ENCODE results near the gene NOL9. TPM values are rescaled to one million over a fixed set of nuclear protein-coding genes. Genes with fewer than 3 reads are reported as not detected.

NOL9 gene
- total and polyA plus RNA-seq, 2 of the 13 experiments (the other 11 are each of a cell fraction or from before 2014, with no cell fraction given) = 18.0 to 24.7 TPM

DNA sequence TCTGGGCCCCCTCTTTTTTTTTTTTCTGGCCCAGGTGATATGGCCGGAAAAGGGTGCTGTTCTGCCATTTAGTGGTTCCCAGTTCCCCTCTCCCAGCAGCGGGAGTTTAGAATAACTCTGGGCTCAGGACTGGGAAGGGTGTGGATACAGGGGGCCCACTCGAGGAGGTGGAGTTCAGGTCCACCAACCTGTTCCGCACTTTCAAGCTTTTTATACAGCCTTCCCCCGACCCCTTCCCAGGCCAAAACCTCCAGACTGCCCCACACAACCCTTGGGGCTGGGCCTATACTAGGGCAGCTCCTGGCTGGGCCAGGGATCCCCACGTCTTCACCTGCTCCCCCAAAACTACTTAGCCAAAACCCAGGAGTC, 63.2 kb downstream of the NOL9 start:
- Histone ChIP-seq H3K9me3 (ENCODE audit: low read length) (no peaks in the 10 kb centered on the region), H3K27ac (ENCODE audit: extremely low read length, insufficient read depth, low read length) (peak overlapping the region; percentile 59), H3K9ac (ENCODE audit: insufficient read depth, low read depth, low read length) (peak overlapping the region; percentile 76), H3K4me1 (ENCODE audit: insufficient read depth, low read length) (peaks cover 50% of the 10 kb centered on the region), H3K36me3 (replicated peaks in 1 of 2; ENCODE audit: control insufficient read depth in 1 of 2, insufficient read depth in 2 of 2, low read length in 2 of 2) (no peaks in the 10 kb centered on the region), H3K4me3 (replicated peaks in 1 of 3; ENCODE audit: insufficient read depth in 1 of 3, low read depth in 2 of 3, low read length in 3 of 3) (peak overlapping the region; percentile 88 to 99 (median 89)), H3K79me2 (ENCODE audit: insufficient read depth, low read length) (no peaks in the 10 kb centered on the region), H3K27me3 (ENCODE audit: control insufficient read depth in 1 of 2, insufficient read depth in 2 of 2, low read length in 2 of 2) (no peaks in the 10 kb centered on the region; a peak in 1 of 5 replicates), H3K4me2 (ENCODE audit: low read depth, low read length) (peak overlapping the region; percentile 97), H4K20me1 (ENCODE audit: insufficient read depth, low read length) (no peaks in the 10 kb centered on the region), H2AFZ (ENCODE audit: low read length) (no peak overlapping the region)
- intact Hi-C loops (cut with micrococcal nuclease; ENCODE audit: unreplicated experiment) = no loop called here
- in situ Hi-C loops (cut with HindIII; ENCODE audit: extremely low pct_ligation_motif_present, low pct_unique_long_range_greater_than_20kb) = loop anchor here (25.0 kb wide), 1 partner anchor 721 kb away; no protein-coding TSS in a partner anchor
- BruUV-seq (replicated peaks) = no TSS peak
- no peak; the same call in 2 of the 3 replicates for ATAC-seq
- ChIA-PET POLR2A (interaction anchor here (1.0 to 2.9 kb wide), 6 partner anchors 9 to 156 kb away, joined by 3 to 13 read pairs (median 5); partner anchors contain the start of genes NOL9 and TAS1R1), CTCF (ENCODE audit: low intra/inter-chr PET ratio, low total read pairs) (no interaction called here)
- FAIRE-seq = no peak
- 1% methylated on average over 6 of the region's 6 CpGs for WGBS (ENCODE audit: low lambda C conversion rate)
- DNase-seq (ENCODE audit: low spot score) = no peak
- TF ChIP-seq GATA4 (IDR thresholded peaks at IDR 0.05; ENCODE audit: borderline replicate concordance, low read depth) = no peak
- 0 out of 2 replicates have a peak, but pooled peaks have one; percentile 19 for TF ChIP-seq ZSCAN21 (CRISPR knock-in tag; IDR thresholded peaks at IDR 0.05; ENCODE audit: borderline replicate concordance)
- 0 out of 2 replicates have a peak, but pooled peaks have one; percentile 12 for TF ChIP-seq ARID2 (CRISPR knock-in tag; IDR thresholded peaks at IDR 0.05; ENCODE audit: borderline replicate concordance)
- TF ChIP-seq, protein P1, sequence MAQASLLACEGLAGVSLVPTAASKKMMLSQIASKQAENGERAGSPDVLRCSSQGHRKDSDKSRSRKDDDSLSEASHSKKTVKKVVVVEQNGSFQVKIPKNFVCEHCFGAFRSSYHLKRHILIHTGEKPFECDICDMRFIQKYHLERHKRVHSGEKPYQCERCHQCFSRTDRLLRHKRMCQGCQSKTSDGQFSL (CRISPR knock-in tag; IDR thresholded peaks at IDR 0.05) = no peak
- TF ChIP-seq, protein P2, sequence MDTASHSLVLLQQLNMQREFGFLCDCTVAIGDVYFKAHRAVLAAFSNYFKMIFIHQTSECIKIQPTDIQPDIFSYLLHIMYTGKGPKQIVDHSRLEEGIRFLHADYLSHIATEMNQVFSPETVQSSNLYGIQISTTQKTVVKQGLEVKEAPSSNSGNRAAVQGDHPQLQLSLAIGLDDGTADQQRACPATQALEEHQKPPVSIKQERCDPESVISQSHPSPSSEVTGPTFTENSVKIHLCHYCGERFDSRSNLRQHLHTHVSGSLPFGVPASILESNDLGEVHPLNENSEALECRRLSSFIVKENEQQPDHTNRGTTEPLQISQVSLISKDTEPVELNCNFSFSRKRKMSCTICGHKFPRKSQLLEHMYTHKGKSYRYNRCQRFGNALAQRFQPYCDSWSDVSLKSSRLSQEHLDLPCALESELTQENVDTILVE (CRISPR knock-in tag; IDR thresholded peaks at IDR 0.05) = 0 out of 2 replicates have a peak, but pooled peaks have one; percentile 7
- TF ChIP-seq KDM3A (CRISPR knock-in tag; IDR thresholded peaks at IDR 0.05; ENCODE audit: low read depth) = 0 out of 2 replicates have a peak, but pooled peaks have one; percentile 6
- TF ChIP-seq POLR2G (IDR thresholded peaks at IDR 0.05; ENCODE audit: low read depth, low read length) = 0 out of 2 replicates have a peak, but pooled peaks have one; percentile 11
- no peak for TF ChIP-seq CENPX (CRISPR knock-in tag; IDR thresholded peaks at IDR 0.05)
- TF ChIP-seq FOXO1 (CRISPR knock-in tag; IDR thresholded peaks at IDR 0.05) = no peak
- TF ChIP-seq, protein P3, sequence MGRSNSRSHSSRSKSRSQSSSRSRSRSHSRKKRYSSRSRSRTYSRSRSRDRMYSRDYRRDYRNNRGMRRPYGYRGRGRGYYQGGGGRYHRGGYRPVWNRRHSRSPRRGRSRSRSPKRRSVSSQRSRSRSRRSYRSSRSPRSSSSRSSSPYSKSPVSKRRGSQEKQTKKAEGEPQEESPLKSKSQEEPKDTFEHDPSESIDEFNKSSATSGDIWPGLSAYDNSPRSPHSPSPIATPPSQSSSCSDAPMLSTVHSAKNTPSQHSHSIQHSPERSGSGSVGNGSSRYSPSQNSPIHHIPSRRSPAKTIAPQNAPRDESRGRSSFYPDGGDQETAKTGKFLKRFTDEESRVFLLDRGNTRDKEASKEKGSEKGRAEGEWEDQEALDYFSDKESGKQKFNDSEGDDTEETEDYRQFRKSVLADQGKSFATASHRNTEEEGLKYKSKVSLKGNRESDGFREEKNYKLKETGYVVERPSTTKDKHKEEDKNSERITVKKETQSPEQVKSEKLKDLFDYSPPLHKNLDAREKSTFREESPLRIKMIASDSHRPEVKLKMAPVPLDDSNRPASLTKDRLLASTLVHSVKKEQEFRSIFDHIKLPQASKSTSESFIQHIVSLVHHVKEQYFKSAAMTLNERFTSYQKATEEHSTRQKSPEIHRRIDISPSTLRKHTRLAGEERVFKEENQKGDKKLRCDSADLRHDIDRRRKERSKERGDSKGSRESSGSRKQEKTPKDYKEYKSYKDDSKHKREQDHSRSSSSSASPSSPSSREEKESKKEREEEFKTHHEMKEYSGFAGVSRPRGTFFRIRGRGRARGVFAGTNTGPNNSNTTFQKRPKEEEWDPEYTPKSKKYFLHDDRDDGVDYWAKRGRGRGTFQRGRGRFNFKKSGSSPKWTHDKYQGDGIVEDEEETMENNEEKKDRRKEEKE (IDR thresholded peaks at IDR 0.05) = no peak
- no peak for TF ChIP-seq ZNF441 (CRISPR knock-in tag; IDR thresholded peaks at IDR 0.05; ENCODE audit: borderline replicate concordance)
- TF ChIP-seq ZNF777 (CRISPR knock-in tag; IDR thresholded peaks at IDR 0.05) = peak; percentile 18; the same call in 1 of the 2 replicates
- TF ChIP-seq ZNF543 (CRISPR knock-in tag; IDR thresholded peaks at IDR 0.05) = no peak
- TF ChIP-seq ZNF607 (CRISPR knock-in tag; IDR thresholded peaks at IDR 0.05; ENCODE audit: borderline replicate concordance) = 0 out of 2 replicates have a peak, but pooled peaks have one; percentile 2
- TF ChIP-seq HMGA1 (CRISPR knock-in tag; conservative IDR thresholded peaks at IDR 0.05) = no peak
- TF ChIP-seq, protein P4, sequence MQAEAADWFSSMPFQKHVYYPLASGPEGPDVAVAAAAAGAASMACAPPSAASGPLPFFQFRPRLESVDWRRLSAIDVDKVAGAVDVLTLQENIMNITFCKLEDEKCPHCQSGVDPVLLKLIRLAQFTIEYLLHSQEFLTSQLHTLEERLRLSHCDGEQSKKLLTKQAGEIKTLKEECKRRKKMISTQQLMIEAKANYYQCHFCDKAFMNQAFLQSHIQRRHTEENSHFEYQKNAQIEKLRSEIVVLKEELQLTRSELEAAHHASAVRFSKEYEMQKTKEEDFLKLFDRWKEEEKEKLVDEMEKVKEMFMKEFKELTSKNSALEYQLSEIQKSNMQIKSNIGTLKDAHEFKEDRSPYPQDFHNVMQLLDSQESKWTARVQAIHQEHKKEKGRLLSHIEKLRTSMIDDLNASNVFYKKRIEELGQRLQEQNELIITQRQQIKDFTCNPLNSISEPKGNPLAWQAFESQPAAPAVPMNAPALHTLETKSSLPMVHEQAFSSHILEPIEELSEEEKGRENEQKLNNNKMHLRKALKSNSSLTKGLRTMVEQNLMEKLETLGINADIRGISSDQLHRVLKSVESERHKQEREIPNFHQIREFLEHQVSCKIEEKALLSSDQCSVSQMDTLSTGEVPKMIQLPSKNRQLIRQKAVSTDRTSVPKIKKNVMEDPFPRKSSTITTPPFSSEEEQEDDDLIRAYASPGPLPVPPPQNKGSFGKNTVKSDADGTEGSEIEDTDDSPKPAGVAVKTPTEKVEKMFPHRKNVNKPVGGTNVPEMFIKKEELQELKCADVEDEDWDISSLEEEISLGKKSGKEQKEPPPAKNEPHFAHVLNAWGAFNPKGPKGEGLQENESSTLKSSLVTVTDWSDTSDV (CRISPR knock-in tag; IDR thresholded peaks at IDR 0.05) = 0 out of 2 replicates have a peak, but pooled peaks have one; percentile 45
- no peak for TF ChIP-seq GTF2F1 (IDR thresholded peaks at IDR 0.05; ENCODE audit: low read length)
- TF ChIP-seq THAP11 (CRISPR knock-in tag; IDR thresholded peaks at IDR 0.05) = 0 out of 2 replicates have a peak, but pooled peaks have one; percentile 2
